ENCODE data around the gene CEP57. TPM values are rescaled to one million over a fixed set of nuclear protein-coding genes. Genes with fewer than 3 reads are reported as not detected.
"Not testable (repeated sequence)": the region's sequence is repeated elsewhere in the genome, so short reads cannot be mapped to it uniquely, and the experiment has no call there.

CEP57 gene
- total RNA-seq, 2 experiments from 2014 or later: 43.5 to 46.6 TPM

DNA sequence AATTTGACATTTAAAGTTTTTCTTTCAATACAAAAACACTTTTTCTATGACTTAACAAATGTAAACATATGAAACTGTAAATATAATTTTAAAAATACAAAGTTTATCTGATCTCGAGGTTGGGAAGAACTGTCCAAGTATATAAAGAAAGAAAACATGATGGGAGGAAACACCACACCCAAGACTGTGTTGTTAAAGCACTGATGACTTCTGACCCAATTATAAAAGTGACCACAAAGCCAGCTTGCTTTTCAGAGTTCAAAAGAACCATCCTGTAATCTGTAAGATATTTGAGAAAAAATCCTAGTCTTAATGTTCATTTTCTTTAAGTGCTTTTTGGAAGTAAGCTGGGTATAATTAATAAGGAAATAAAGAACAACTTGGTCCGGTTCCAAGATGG lies 15.6 kb downstream of the CEP57 start:
- Mint-ChIP-seq H3K36me3 (ENCODE audit: low read depth) (peaks cover 34% of the 10 kb centered on the region), H3K4me1 (ENCODE audit: low read depth) (no peaks in the 10 kb centered on the region), H3K4me3 (no peak overlapping the region), H3K9me3 (no peaks in the 10 kb centered on the region), H3K27ac (no peak overlapping the region), H3K27me3 (no peaks in the 10 kb centered on the region)
- Histone ChIP-seq H3K27me3 (ENCODE audit: control insufficient read depth in 1 of 2, insufficient read depth in 2 of 2, low read length in 2 of 2) (no peaks in the 10 kb centered on the region), H3K9me3 (ENCODE audit: control insufficient read depth in 1 of 2, insufficient read depth in 1 of 2, low read length in 2 of 2) (no peaks in the 10 kb centered on the region), H3K27ac (ENCODE audit: low read depth in 1 of 2, low read length in 2 of 2) (no peak overlapping the region), H3K4me3 (ENCODE audit: low read length) (no peak overlapping the region), H3K36me3 (ENCODE audit: insufficient read depth, low read length) (peaks cover 11% of the 10 kb centered on the region), H3K4me1 (ENCODE audit: insufficient read depth, low read length) (peaks cover 5% of the 10 kb centered on the region)
- DNase-seq (peak in 1 of 14 experiments; percentile 21), ATAC-seq (ENCODE audit: poor library complexity) (no peak)
- intact Hi-C loops (cut with DNase I, micrococcal nuclease): no loop called here
- TF ChIP-seq, protein P1, sequence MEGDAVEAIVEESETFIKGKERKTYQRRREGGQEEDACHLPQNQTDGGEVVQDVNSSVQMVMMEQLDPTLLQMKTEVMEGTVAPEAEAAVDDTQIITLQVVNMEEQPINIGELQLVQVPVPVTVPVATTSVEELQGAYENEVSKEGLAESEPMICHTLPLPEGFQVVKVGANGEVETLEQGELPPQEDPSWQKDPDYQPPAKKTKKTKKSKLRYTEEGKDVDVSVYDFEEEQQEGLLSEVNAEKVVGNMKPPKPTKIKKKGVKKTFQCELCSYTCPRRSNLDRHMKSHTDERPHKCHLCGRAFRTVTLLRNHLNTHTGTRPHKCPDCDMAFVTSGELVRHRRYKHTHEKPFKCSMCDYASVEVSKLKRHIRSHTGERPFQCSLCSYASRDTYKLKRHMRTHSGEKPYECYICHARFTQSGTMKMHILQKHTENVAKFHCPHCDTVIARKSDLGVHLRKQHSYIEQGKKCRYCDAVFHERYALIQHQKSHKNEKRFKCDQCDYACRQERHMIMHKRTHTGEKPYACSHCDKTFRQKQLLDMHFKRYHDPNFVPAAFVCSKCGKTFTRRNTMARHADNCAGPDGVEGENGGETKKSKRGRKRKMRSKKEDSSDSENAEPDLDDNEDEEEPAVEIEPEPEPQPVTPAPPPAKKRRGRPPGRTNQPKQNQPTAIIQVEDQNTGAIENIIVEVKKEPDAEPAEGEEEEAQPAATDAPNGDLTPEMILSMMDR (IDR thresholded peaks at IDR 0.05): no peak
- CTCF ChIA-PET: no interaction called here
- POLR2A ChIA-PET: interaction anchor here (2.1 kb wide), 1 partner anchor 16 kb away, joined by 9 read pairs; the partner anchor contains the start of genes CEP57 and FAM76B

DNA sequence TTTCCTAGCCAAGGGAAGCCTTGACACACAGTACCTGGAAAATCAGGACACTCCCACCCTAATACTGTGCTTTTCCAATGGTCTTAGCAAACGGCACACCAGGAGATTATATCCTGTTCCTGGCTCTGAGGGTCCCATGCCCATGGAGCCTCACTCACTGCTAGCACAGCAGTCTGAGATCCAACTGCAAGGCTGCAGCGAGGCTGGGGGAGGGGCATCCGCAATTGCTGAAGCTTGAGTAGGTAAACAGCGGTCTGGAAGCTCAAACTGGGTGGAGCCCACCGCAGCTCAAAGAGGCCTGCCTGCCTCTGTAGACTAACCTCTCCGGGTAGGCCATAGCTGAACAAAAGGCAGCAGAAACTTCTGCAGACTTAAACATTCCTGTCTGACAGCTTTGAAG lies 16.2 kb downstream of the CEP57 start:
- H3K36me3 ChIP-seq (ENCODE audit: insufficient read depth, low read length); ATAC-seq (ENCODE audit: poor library complexity); H3K27ac ChIP-seq (ENCODE audit: low read depth in 1 of 2, low read length in 2 of 2); H3K27me3 Mint-ChIP-seq; H3K4me1 Mint-ChIP-seq (ENCODE audit: low read depth); H3K4me1 ChIP-seq (ENCODE audit: insufficient read depth, low read length); H3K4me3 ChIP-seq (ENCODE audit: low read length); H3K4me3 Mint-ChIP-seq; intact Hi-C loops (cut with DNase I, micrococcal nuclease); CTCF ChIA-PET; H3K27me3 ChIP-seq (ENCODE audit: control insufficient read depth in 1 of 2, insufficient read depth in 2 of 2, low read length in 2 of 2); H3K27ac Mint-ChIP-seq; H3K9me3 Mint-ChIP-seq; H3K9me3 ChIP-seq (ENCODE audit: control insufficient read depth in 1 of 2, insufficient read depth in 1 of 2, low read length in 2 of 2): not testable (repeated sequence)
- POLR2A ChIA-PET: interaction anchor here (2.1 kb wide), 1 partner anchor 17 kb away, joined by 9 read pairs; the partner anchor contains the start of genes CEP57 and FAM76B
- peak in 5 of 14 experiments; percentile 2 to 46 (median 13) for DNase-seq
- peaks cover 28% of the 10 kb centered on the region for H3K36me3 Mint-ChIP-seq (ENCODE audit: low read depth)

DNA sequence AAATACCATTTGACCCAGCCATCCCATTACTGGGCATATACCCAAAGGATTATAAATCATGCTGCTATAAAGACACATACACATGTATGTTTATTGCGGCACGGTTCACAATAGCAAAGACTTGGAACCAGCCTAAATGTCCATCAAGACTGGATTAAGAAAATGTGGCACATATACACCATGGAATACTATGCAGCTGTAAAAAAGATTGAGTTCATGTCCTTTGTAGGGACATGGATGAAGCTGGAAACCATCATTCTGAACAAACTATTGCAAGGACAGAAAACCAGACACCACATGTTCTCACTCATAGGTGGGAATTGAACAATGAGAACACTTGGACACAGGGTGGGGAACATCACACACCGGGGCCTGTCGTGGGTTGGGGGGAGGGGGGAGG lies 20.8 kb downstream of the CEP57 start:
- H3K27ac Mint-ChIP-seq; H3K27me3 Mint-ChIP-seq; POLR2A ChIA-PET; CTCF ChIA-PET; ATAC-seq (ENCODE audit: poor library complexity); H3K4me1 Mint-ChIP-seq (ENCODE audit: low read depth); H3K9me3 ChIP-seq (ENCODE audit: control insufficient read depth in 1 of 2, insufficient read depth in 1 of 2, low read length in 2 of 2); H3K4me3 ChIP-seq (ENCODE audit: low read length); intact Hi-C loops (cut with DNase I, micrococcal nuclease); H3K4me1 ChIP-seq (ENCODE audit: insufficient read depth, low read length); DNase-seq; H3K27ac ChIP-seq (ENCODE audit: low read depth in 1 of 2, low read length in 2 of 2); H3K4me3 Mint-ChIP-seq; H3K27me3 ChIP-seq (ENCODE audit: control insufficient read depth in 1 of 2, insufficient read depth in 2 of 2, low read length in 2 of 2); H3K9me3 Mint-ChIP-seq: not testable (repeated sequence)
- H3K36me3 Mint-ChIP-seq (ENCODE audit: low read depth): peaks cover 30% of the 10 kb centered on the region
- peaks cover 12% of the 10 kb centered on the region for H3K36me3 ChIP-seq (ENCODE audit: insufficient read depth, low read length)

DNA sequence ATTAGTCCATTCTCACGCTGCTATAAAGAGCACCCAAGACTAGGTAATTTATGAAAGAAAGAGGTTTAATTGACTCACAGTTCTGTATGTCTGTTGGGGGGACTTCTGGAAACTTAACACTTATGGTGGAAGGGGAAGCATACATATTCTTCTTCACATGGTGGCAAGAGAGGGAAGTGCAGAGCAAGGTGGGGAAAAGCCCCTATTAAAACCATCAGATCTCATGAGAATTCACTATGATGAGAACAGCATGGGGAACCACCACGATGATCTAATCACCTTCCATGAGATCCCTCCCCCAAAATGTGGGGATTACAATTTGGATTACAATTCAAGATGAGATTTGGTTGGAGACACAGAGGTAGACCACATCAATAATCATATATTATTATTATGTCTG lies 25.7 kb downstream of the CEP57 start:
- no peak overlapping the region for H3K4me3 Mint-ChIP-seq
- TF ChIP-seq, protein P1 (IDR thresholded peaks at IDR 0.05): no peak
- POLR2A ChIA-PET: no interaction called here
- DNase-seq: no peak
- intact Hi-C loops (cut with DNase I, micrococcal nuclease): no loop called here
- Histone ChIP-seq H3K27ac (ENCODE audit: low read depth in 1 of 2, low read length in 2 of 2) (no peak overlapping the region), H3K9me3 (ENCODE audit: control insufficient read depth in 1 of 2, insufficient read depth in 1 of 2, low read length in 2 of 2) (no peaks in the 10 kb centered on the region), H3K27me3 (ENCODE audit: control insufficient read depth in 1 of 2, insufficient read depth in 2 of 2, low read length in 2 of 2) (no peaks in the 10 kb centered on the region), H3K4me1 (ENCODE audit: insufficient read depth, low read length) (no peaks in the 10 kb centered on the region), H3K4me3 (ENCODE audit: low read length) (no peak overlapping the region), H3K36me3 (ENCODE audit: insufficient read depth, low read length) (peaks cover 33% of the 10 kb centered on the region)
- CTCF ChIA-PET: no interaction called here
- H3K27me3 Mint-ChIP-seq: no peaks in the 10 kb centered on the region
- H3K36me3 Mint-ChIP-seq (ENCODE audit: low read depth): peaks cover 64% of the 10 kb centered on the region
- no peaks in the 10 kb centered on the region for H3K9me3 Mint-ChIP-seq
- H3K27ac Mint-ChIP-seq: no peak overlapping the region
- no peak for ATAC-seq (ENCODE audit: poor library complexity)
- no peaks in the 10 kb centered on the region for H3K4me1 Mint-ChIP-seq (ENCODE audit: low read depth)
